ENCODE data around the gene MCHR1. TPM values are rescaled to one million over a fixed set of nuclear protein-coding genes. Genes with fewer than 3 reads are reported as not detected.

Gene MCHR1
- total and polyA plus RNA-seq, 2 experiments from 2014 or later = 0.11 to 0.65 TPM

DNA sequence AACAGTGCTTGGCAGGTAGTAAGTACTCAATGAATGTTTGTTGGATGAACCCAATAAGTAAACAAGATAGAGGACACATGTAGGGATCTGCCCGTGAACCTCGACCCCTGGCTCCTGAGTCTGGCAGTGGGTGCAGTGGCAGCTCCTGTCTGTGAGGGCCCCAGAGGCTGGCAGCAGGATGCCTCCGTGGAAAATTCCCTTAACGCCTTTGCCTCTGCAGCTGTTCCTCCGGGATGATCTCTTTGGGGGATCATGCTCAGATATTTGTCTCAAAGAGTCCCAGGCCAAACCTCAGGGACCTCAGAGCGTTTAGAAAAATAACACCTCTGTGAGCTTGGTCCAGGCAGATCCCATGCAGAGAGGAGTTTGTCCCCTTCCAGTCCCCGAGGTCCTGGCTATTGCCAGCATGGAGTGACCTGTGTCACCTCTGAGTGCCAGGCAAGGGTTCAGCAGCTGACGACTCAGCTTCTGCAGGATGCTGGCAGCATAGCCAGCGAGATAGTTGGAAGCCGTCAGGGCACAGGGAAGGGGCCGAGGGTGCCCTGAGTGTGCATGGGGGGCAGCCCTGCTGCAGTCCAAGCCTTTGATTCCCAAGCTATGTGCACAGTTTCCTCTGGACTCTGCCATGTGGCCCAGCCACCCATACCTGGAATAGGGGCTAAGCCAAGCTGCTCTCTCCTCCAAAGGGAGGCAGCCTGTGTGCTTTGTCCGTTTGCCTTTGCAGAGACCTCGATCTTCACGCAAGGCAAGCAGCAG, 613 bp upstream of the MCHR1 start:
- WGBS, 2 experiments (ENCODE audit: low coverage in 1 of 2, low lambda C conversion rate in 2 of 2, missing lambda C conversion rate in 2 of 2) = 61 to 65% methylated on average over 14 of the region's 14 CpGs

DNA sequence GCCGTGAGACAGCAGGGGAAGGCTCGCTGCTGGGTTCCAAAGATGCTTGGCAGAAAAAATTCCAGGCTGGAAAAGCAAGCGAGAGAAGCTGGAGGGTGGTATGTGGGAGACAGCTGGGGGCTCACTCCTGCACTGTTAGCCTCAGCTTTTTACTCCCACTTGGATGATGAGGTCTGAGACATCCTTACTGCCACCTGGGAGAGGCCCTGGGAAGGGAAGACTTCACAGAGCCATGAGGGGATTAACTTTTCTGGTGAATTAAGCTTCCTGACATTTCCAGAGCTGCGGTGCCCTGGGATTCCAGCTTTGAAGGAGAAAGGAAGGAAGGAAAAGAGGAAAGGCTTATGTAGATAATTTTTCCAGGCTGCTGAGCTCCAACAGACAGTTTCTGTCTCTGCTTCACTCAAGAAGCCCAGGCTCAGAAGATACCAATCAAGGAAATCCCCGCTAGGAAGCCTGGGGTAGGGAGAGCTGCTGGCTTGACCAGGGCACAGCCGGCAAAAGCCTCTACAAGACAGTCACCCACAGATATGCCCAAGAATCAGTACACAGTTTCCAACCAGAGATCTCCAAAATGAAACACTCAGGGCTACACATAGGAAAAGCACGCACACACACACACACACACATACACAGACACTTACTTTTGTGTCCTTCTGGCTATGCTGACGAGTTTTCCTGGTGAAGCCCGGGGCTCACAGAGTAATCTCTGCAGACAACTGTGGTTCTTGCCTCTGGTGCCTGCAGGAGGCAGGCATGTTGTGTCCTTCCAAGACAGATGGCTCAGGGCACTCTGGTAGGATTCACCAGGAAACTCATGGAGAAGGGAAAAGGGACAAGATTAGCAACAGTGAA, 907 bp downstream of the MCHR1 start:
- Histone ChIP-seq H3K9me3 (ENCODE audit: low read depth) (no peaks in the 10 kb centered on the region), H3K4me1 (ENCODE audit: insufficient read depth) (peaks cover 19% of the 10 kb centered on the region), H3K36me3 (ENCODE audit: low read depth) (no peaks in the 10 kb centered on the region), H3K27ac (no peak overlapping the region), H3K4me2 (ENCODE audit: unreplicated experiment) (no peak overlapping the region), H4K20me1 (ENCODE audit: insufficient read depth) (no peaks in the 10 kb centered on the region), H3K27me3 (replicated peaks; ENCODE audit: insufficient read depth) (no peaks in the 10 kb centered on the region), H2AFZ (no peak overlapping the region), H3K9me2 (ENCODE audit: insufficient read depth) (no peaks in the 10 kb centered on the region), H3K9ac (no peak overlapping the region), H3K79me2 (ENCODE audit: insufficient read depth) (no peaks in the 10 kb centered on the region), H3F3A (ENCODE audit: insufficient read depth) (no peaks in the 10 kb centered on the region), H3K4me3 (no peak overlapping the region)
- TF ChIP-seq EZH2phosphoT487 (IDR thresholded peaks at IDR 0.05; ENCODE audit: insufficient read depth, low read depth) = no peak
- TF ChIP-seq EZH2 (IDR thresholded peaks at IDR 0.05; ENCODE audit: insufficient read depth, poor library complexity, severe bottlenecking) = no peak
- 66 to 72% methylated on average over 9 of the region's 9 CpGs for WGBS, 2 experiments (ENCODE audit: low coverage in 1 of 2, low lambda C conversion rate in 2 of 2, missing lambda C conversion rate in 2 of 2)
- peak; percentile 39 for DNase-seq
- in situ Hi-C loops (cut with MboI) = no loop called here

More for the DNA sequence above, 613 bp upstream of the MCHR1 start:
- no peaks in the 10 kb centered on the region for H4K20me1 ChIP-seq (ENCODE audit: insufficient read depth)
- H3K4me1 ChIP-seq (ENCODE audit: insufficient read depth) = peaks cover 19% of the 10 kb centered on the region
- DNase-seq = no peak
- peak overlapping the region; percentile 58 for H3K4me3 ChIP-seq
- H3K9ac ChIP-seq = 0 out of 2 replicates have a peak overlapping the region, but pooled peaks have one; percentile 25
- no peaks in the 10 kb centered on the region for H3K36me3 ChIP-seq (ENCODE audit: low read depth)
- no peaks in the 10 kb centered on the region for H3F3A ChIP-seq (ENCODE audit: insufficient read depth)
- no peak for TF ChIP-seq EZH2 (IDR thresholded peaks at IDR 0.05; ENCODE audit: insufficient read depth, poor library complexity, severe bottlenecking)
- TF ChIP-seq EZH2phosphoT487 (IDR thresholded peaks at IDR 0.05; ENCODE audit: insufficient read depth, low read depth) = no peak
- H3K9me3 ChIP-seq (ENCODE audit: low read depth) = no peaks in the 10 kb centered on the region
- no peaks in the 10 kb centered on the region for H3K27me3 ChIP-seq (replicated peaks; ENCODE audit: insufficient read depth)
- H3K79me2 ChIP-seq (ENCODE audit: insufficient read depth) = no peaks in the 10 kb centered on the region
- no peak overlapping the region for H3K27ac ChIP-seq
- in situ Hi-C loops (cut with MboI) = no loop called here
- peak overlapping the region; percentile 70 for H3K4me2 ChIP-seq (ENCODE audit: unreplicated experiment)
- H2AFZ ChIP-seq = peak overlapping the region; percentile 50
- H3K9me2 ChIP-seq (ENCODE audit: insufficient read depth) = no peaks in the 10 kb centered on the region

DNA sequence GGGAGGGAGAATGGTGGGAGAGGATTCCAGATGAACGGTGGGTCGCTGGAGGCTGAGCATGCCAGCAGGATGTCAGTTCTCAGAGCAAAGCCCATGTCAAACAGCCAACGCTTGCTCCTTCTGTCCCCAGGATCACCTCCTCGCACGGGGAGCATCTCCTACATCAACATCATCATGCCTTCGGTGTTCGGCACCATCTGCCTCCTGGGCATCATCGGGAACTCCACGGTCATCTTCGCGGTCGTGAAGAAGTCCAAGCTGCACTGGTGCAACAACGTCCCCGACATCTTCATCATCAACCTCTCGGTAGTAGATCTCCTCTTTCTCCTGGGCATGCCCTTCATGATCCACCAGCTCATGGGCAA, 1.5 kb downstream of the MCHR1 start:
- no peak overlapping the region for H2AFZ ChIP-seq

DNA sequence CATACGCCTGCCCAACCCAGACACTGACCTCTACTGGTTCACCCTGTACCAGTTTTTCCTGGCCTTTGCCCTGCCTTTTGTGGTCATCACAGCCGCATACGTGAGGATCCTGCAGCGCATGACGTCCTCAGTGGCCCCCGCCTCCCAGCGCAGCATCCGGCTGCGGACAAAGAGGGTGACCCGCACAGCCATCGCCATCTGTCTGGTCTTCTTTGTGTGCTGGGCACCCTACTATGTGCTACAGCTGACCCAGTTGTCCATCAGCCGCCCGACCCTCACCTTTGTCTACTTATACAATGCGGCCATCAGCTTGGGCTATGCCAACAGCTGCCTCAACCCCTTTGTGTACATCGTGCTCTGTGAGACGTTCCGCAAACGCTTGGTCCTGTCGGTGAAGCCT, 2.2 kb downstream of the MCHR1 start:
- H3K4me3 ChIP-seq = no peak overlapping the region
- H4K20me1 ChIP-seq (ENCODE audit: insufficient read depth) = no peaks in the 10 kb centered on the region
- WGBS, 2 experiments (ENCODE audit: low coverage in 1 of 2, low lambda C conversion rate in 2 of 2, missing lambda C conversion rate in 2 of 2) = 96% methylated on average over 18 to 19 of the region's 19 CpGs
- no peaks in the 10 kb centered on the region for H3K9me3 ChIP-seq (ENCODE audit: low read depth)
- no peaks in the 10 kb centered on the region for H3F3A ChIP-seq (ENCODE audit: insufficient read depth)
- H3K27ac ChIP-seq = no peak overlapping the region
- H3K36me3 ChIP-seq (ENCODE audit: low read depth) = no peaks in the 10 kb centered on the region
- no peak for DNase-seq
- H3K79me2 ChIP-seq (ENCODE audit: insufficient read depth) = no peaks in the 10 kb centered on the region
- in situ Hi-C loops (cut with MboI) = no loop called here
- TF ChIP-seq EZH2 (IDR thresholded peaks at IDR 0.05; ENCODE audit: insufficient read depth, poor library complexity, severe bottlenecking) = no peak
- TF ChIP-seq EZH2phosphoT487 (IDR thresholded peaks at IDR 0.05; ENCODE audit: insufficient read depth, low read depth) = no peak
- H3K4me1 ChIP-seq (ENCODE audit: insufficient read depth) = peaks cover 19% of the 10 kb centered on the region
- H3K4me2 ChIP-seq (ENCODE audit: unreplicated experiment) = no peak overlapping the region
- no peak overlapping the region for H2AFZ ChIP-seq
- H3K27me3 ChIP-seq (replicated peaks; ENCODE audit: insufficient read depth) = no peaks in the 10 kb centered on the region
- no peaks in the 10 kb centered on the region for H3K9me2 ChIP-seq (ENCODE audit: insufficient read depth)
- no peak overlapping the region for H3K9ac ChIP-seq

More for the DNA sequence above, 1.5 kb downstream of the MCHR1 start:
- H3K9me2 ChIP-seq (ENCODE audit: insufficient read depth) = no peaks in the 10 kb centered on the region
- H3K79me2 ChIP-seq (ENCODE audit: insufficient read depth) = no peaks in the 10 kb centered on the region
- no peak overlapping the region for H3K27ac ChIP-seq
- peaks cover 19% of the 10 kb centered on the region for H3K4me1 ChIP-seq (ENCODE audit: insufficient read depth)
- H4K20me1 ChIP-seq (ENCODE audit: insufficient read depth) = no peaks in the 10 kb centered on the region
- H3F3A ChIP-seq (ENCODE audit: insufficient read depth) = no peaks in the 10 kb centered on the region
- H3K9ac ChIP-seq = no peak overlapping the region
- in situ Hi-C loops (cut with MboI) = no loop called here
- WGBS, 2 experiments (ENCODE audit: low coverage in 1 of 2, low lambda C conversion rate in 2 of 2, missing lambda C conversion rate in 2 of 2) = 92% methylated on average over 15 of the region's 15 CpGs
- DNase-seq = no peak
- H3K27me3 ChIP-seq (replicated peaks; ENCODE audit: insufficient read depth) = no peaks in the 10 kb centered on the region
- H3K36me3 ChIP-seq (ENCODE audit: low read depth) = no peaks in the 10 kb centered on the region
- TF ChIP-seq EZH2 (IDR thresholded peaks at IDR 0.05; ENCODE audit: insufficient read depth, poor library complexity, severe bottlenecking) (no peak), EZH2phosphoT487 (IDR thresholded peaks at IDR 0.05; ENCODE audit: insufficient read depth, low read depth) (no peak)
- no peak overlapping the region for H3K4me3 ChIP-seq
- no peaks in the 10 kb centered on the region for H3K9me3 ChIP-seq (ENCODE audit: low read depth)
- no peak overlapping the region for H3K4me2 ChIP-seq (ENCODE audit: unreplicated experiment)
